Endodermal cell (in vitro differentiated cells): ENCODE results near the gene TIE1. TPM values are rescaled to one million over a fixed set of nuclear protein-coding genes. Genes with fewer than 3 reads are reported as not detected.

Experiments used
- DNase-seq: peaks from one replicate; pipeline ENCODE4 v3.0.0-alpha.2; 2017
- H3K27ac ChIP-seq: 2 replicates; pipeline ENCODE4 v1.5.1; 2013; ENCODE audit warnings: mild to moderate bottlenecking, low read depth, low read length, moderate library complexity
- H3K27me3 ChIP-seq: 2 replicates; pipeline ENCODE4 v1.6.1; 2013; ENCODE audit warnings: mild to moderate bottlenecking, low read length, moderate library complexity; ENCODE audit not compliant: insufficient read depth, control insufficient read depth, poor library complexity, severe bottlenecking
- H3K36me3 ChIP-seq: 2 replicates; pipeline ENCODE4 v1.7.0; 2013; ENCODE audit warnings: mild to moderate bottlenecking, low read length, moderate library complexity; ENCODE audit not compliant: control insufficient read depth, insufficient read depth
- H3K4me1 ChIP-seq: one replicate; pipeline ENCODE4 v1.7.0; 2013; ENCODE audit warnings: low read length; ENCODE audit not compliant: control insufficient read depth, insufficient read depth
- H3K4me3 ChIP-seq: 2 replicates; pipeline ENCODE4 v1.5.1; 2013; ENCODE audit warnings: mild to moderate bottlenecking, low read length, moderate library complexity
- H3K9ac ChIP-seq: 2 replicates; pipeline ENCODE4 v1.6.1; 2013; ENCODE audit warnings: mild to moderate bottlenecking, low read length, moderate library complexity; ENCODE audit not compliant: poor library complexity, severe bottlenecking; ENCODE audit errors: extremely low read depth
- H3K9me3 ChIP-seq: 2 replicates; pipeline ENCODE4 v1.6.1; 2013; ENCODE audit warnings: mild to moderate bottlenecking, low read length, moderate library complexity; ENCODE audit not compliant: control insufficient read depth
- H3K27ac Mint-ChIP-seq: 2 replicates; pipeline ENCODE4 v1.8.0; 2020; ENCODE audit warnings: mixed read lengths
- H3K27me3 Mint-ChIP-seq: 2 replicates; pipeline ENCODE4 v1.8.0; 2021; ENCODE audit warnings: mild to moderate bottlenecking, mixed read lengths; ENCODE audit not compliant: insufficient read depth
- H3K36me3 Mint-ChIP-seq: 2 replicates; pipeline ENCODE4 v1.8.0; 2020; ENCODE audit warnings: low read depth, mixed read lengths
- H3K4me1 Mint-ChIP-seq: 2 replicates; pipeline ENCODE4 v1.8.0; 2020; ENCODE audit warnings: mixed read lengths
- H3K4me3 Mint-ChIP-seq: 2 replicates; pipeline ENCODE4 v1.8.0; 2020; ENCODE audit warnings: mild to moderate bottlenecking, moderate library complexity, mixed read lengths
- H3K9me3 Mint-ChIP-seq: 2 replicates; pipeline ENCODE4 v1.8.0; 2020; ENCODE audit warnings: mild to moderate bottlenecking, mixed read lengths
- WGBS, 2 experiments: methylation state at CpG; one replicate each; pipeline versions ENCODE4 v1.1.5 to v1.1.7; 2013; ENCODE audit warnings: missing lambda C conversion rate in 2 of 2, mixed read lengths in 1 of 2; ENCODE audit not compliant: insufficient coverage in 1 of 2, insufficient read length in 1 of 2; 5-methylcytosine and 5-hydroxymethylcytosine counted together
- total RNA-seq, 2 donors: library from RNA; stranded (reverse); fragmentation: NEBNext Ultra II Directional in 1 of 2; extraction: Animal tissue kit (Norgen Biotek cat#: 25700) in 1 of 2; gene quantifications; 2 replicates in 1 of 2; 3 replicates in 1 of 2; pipeline ENCODE4 v1.2.1, GENCODE V29; 2021
- TF ChIP-seq, protein P1 (sequence below): fragments of 200-600 bp; sonication (generic); conservative IDR thresholded peaks from 2 replicates; pipeline ENCODE4 v1.5.0; 2021; ENCODE audit warnings: antibody characterized with exemption, mild to moderate bottlenecking

The TIE1 gene
- total RNA-seq, 2 donors from 2014 or later, result 0.40 to 0.99 TPM

DNA sequence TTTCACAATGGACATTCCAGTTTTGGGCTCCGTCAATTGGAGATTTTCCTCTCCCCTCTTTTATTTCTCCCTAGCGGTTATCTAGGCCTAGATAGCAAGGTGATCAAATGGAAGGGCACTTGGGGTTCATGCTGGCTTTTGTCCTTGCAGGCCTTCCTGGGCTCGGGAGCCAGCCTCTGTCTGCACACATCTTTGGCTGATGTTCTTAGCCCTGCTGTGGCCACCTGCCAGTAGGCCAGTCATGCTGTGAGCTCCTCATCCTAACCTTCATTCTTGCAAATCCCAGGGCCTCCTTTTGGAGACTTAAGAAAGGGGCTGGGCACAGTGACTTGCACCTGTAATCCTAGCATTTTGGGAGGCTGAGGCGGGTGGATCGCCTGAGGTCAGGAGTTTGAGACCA is 13.5 kb downstream of the TIE1 start:
- Mint-ChIP-seq H3K36me3 (no peaks in the 10 kb centered on the region), H3K4me1 (peaks cover 5% of the 10 kb centered on the region), H3K27me3 (peaks cover 3% of the 10 kb centered on the region), H3K27ac (no peak overlapping the region), H3K9me3 (no peaks in the 10 kb centered on the region), H3K4me3 (no peak overlapping the region)
- Histone ChIP-seq H3K27me3 (no peaks in the 10 kb centered on the region), H3K9me3 (no peaks in the 10 kb centered on the region), H3K36me3 (no peaks in the 10 kb centered on the region), H3K4me1 (no peaks in the 10 kb centered on the region), H3K27ac (no peak overlapping the region), H3K4me3 (no peak overlapping the region), H3K9ac (no peak overlapping the region)
- 95 to 100% methylated on average over 1 to 5 of the region's 5 CpGs for WGBS, 2 experiments
- DNase-seq, result no peak
- TF ChIP-seq, protein P1, sequence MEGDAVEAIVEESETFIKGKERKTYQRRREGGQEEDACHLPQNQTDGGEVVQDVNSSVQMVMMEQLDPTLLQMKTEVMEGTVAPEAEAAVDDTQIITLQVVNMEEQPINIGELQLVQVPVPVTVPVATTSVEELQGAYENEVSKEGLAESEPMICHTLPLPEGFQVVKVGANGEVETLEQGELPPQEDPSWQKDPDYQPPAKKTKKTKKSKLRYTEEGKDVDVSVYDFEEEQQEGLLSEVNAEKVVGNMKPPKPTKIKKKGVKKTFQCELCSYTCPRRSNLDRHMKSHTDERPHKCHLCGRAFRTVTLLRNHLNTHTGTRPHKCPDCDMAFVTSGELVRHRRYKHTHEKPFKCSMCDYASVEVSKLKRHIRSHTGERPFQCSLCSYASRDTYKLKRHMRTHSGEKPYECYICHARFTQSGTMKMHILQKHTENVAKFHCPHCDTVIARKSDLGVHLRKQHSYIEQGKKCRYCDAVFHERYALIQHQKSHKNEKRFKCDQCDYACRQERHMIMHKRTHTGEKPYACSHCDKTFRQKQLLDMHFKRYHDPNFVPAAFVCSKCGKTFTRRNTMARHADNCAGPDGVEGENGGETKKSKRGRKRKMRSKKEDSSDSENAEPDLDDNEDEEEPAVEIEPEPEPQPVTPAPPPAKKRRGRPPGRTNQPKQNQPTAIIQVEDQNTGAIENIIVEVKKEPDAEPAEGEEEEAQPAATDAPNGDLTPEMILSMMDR, result no peak

DNA sequence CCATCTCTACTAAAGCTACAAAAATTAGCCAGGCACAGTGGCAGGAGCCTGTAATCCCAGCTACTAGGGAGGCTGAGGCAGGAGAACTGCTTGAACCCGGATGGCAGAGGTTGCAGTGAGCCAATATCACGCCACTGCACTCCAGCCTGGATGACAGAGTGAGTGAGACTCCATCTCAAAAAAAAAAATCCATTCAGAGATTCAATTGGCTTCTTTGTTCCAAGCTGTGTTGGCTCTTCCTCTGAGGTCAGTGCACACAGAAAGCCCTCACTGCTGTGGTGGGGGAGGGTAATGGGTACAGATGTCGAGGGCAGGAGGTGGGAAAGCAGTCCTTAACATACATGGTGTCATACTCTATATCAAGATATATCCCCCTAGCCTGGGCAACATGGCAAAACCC is 14.7 kb downstream of the TIE1 start:
- peaks cover 3% of the 10 kb centered on the region for H3K27me3 Mint-ChIP-seq
- Histone ChIP-seq H3K9me3 (no peaks in the 10 kb centered on the region), H3K9ac (no peak overlapping the region), H3K27ac (no peak overlapping the region), H3K36me3 (no peaks in the 10 kb centered on the region), H3K27me3 (no peaks in the 10 kb centered on the region), H3K4me3 (no peak overlapping the region), H3K4me1 (no peaks in the 10 kb centered on the region)
- no peaks in the 10 kb centered on the region for H3K36me3 Mint-ChIP-seq
- TF ChIP-seq, protein P1, result no peak
- no peak overlapping the region for H3K27ac Mint-ChIP-seq
- H3K4me3 Mint-ChIP-seq, result no peak overlapping the region
- H3K9me3 Mint-ChIP-seq, result no peaks in the 10 kb centered on the region
- DNase-seq, result no peak
- WGBS, 2 experiments, result 85 to 89% methylated on average over 2 of the region's 3 CpGs
- H3K4me1 Mint-ChIP-seq, result peaks cover 5% of the 10 kb centered on the region

DNA sequence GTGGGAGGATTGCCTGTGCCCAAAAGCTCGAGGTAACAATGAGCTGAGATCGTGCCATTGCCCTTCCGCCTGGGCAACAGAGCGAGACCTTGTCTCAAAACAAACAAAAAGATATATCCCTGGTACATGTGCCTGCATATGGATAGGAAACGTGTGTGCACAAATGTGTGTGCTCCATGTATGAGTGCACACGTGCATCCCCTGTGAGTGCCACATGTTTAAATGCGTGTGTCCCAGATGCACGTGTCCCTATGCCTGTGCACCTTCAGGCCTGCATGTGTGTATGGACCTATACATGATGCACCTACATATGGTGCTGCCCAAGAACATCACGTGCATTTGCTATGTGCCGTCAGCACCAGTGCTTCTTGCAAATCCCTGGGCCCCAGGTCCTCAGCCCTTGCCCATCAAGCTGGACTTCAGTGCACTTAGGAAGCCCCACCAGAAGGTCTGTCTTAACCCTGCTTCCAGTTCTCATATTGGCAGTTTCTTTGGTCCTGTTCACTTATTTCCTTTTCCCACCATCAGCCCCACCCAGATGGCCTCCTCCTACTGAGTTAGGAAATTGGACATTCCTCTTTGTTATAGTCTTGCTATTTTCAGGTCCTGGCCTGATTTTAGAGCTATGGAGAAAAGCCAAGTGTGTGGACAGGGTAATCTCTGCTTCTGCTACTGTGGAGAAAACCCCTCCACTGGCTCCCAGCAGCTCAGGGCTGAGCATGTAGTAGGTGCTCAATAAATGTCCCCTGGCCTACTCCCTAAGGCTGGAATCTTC is 15.4 kb downstream of the TIE1 start:
- WGBS, 2 experiments, result 93 to 96% methylated on average over 10 of the region's 10 CpGs
- H3K4me1 ChIP-seq, result no peaks in the 10 kb centered on the region
- TF ChIP-seq, protein P1, result no peak
- no peaks in the 10 kb centered on the region for H3K9me3 ChIP-seq
- H3K27me3 ChIP-seq, result no peaks in the 10 kb centered on the region
- no peak overlapping the region for H3K4me3 ChIP-seq
- no peak overlapping the region for H3K9ac ChIP-seq
- H3K27me3 Mint-ChIP-seq, result no peaks in the 10 kb centered on the region
- H3K36me3 Mint-ChIP-seq, result no peaks in the 10 kb centered on the region
- H3K4me3 Mint-ChIP-seq, result no peak overlapping the region
- no peak for DNase-seq
- H3K27ac ChIP-seq, result no peak overlapping the region
- H3K4me1 Mint-ChIP-seq, result peaks cover 5% of the 10 kb centered on the region
- no peaks in the 10 kb centered on the region for H3K9me3 Mint-ChIP-seq
- H3K36me3 ChIP-seq, result no peaks in the 10 kb centered on the region
- H3K27ac Mint-ChIP-seq, result no peak overlapping the region
